ENCODE data around the gene CHODL.

CHODL gene

GRCh38 chr21:18244671-18245463, at the start of gene CHODL:
CHODL (plus strand) TSS chr21:18244833; CDS start chr21:18245224, 391 bp downstream.
- DNase-seq: no peak

GRCh38 chr21:18204931-18205330, 39.7 kb upstream of the CHODL start:
- DNase-seq: peak; percentile 28

- DNase-seq: no peak
These were observed 26.3 kb upstream of the CHODL start for GRCh38 chr21:18218331-18218730.

- DNase-seq: no peak
These were observed 24.1 kb upstream of the CHODL start for GRCh38 chr21:18220498-18220897.

GRCh38 chr21:18222346-18222745, 22.3 kb upstream of the CHODL start:
- DNase-seq: no peak

- no peak for DNase-seq
These were observed 16.4 kb upstream of the CHODL start for GRCh38 chr21:18228060-18228739.

- no peak for DNase-seq
These were observed 9.1 kb upstream of the CHODL start for GRCh38 chr21:18235545-18235944.

GRCh38 chr21:18245464-18245967, 883 bp downstream of the CHODL start:
- no peak for DNase-seq

- DNase-seq: no peak
These were observed 3.5 kb downstream of the CHODL start for GRCh38 chr21:18248171-18248570.

- DNase-seq: peak; percentile 35
These were observed 5.0 kb downstream of the CHODL start for GRCh38 chr21:18249672-18250071.

- DNase-seq: no peak
These were observed 6.4 kb downstream of the CHODL start for GRCh38 chr21:18251065-18251464.

- DNase-seq: no peak
These were observed 7.6 kb downstream of the CHODL start for GRCh38 chr21:18252256-18252655.

GRCh38 chr21:18252680-18253079, 8.0 kb downstream of the CHODL start:
- DNase-seq: no peak

GRCh38 chr21:18253221-18253620, 8.6 kb downstream of the CHODL start:
- no peak for DNase-seq

- DNase-seq: no peak
These were observed 9.2 kb downstream of the CHODL start for GRCh38 chr21:18253799-18254198.

GRCh38 chr21:18265944-18266343, 21.3 kb downstream of the CHODL start:
- no peak for DNase-seq

GRCh38 chr21:18267496-18267895, 22.9 kb downstream of the CHODL start:
- DNase-seq: no peak

GRCh38 chr21:18268906-18269305, 24.3 kb downstream of the CHODL start:
- no peak for DNase-seq

GRCh38 chr21:18269856-18270255, 25.2 kb downstream of the CHODL start:
- DNase-seq: no peak

- DNase-seq: no peak
These were observed 28.8 kb downstream of the CHODL start for GRCh38 chr21:18273400-18273799.

GRCh38 chr21:18274370-18274769, 29.7 kb downstream of the CHODL start:
- no peak for DNase-seq

- no peak for DNase-seq
These were observed 31.1 kb downstream of the CHODL start for GRCh38 chr21:18275781-18276180.

GRCh38 chr21:18285379-18285778, 40.7 kb downstream of the CHODL start:
- DNase-seq: no peak

GRCh38 chr21:18289876-18290275, 45.2 kb downstream of the CHODL start:
- DNase-seq: no peak
